Measurements from ENCODE around the gene BICD2.

- no peak for TF ChIP-seq EP300 (IDR thresholded peaks at IDR 0.05; ENCODE audit: borderline replicate concordance)
- TF ChIP-seq NFIC (IDR thresholded peaks at IDR 0.05): no peak
- no peak for TF ChIP-seq TEAD4 (IDR thresholded peaks at IDR 0.05)
- TF ChIP-seq MAX (IDR thresholded peaks at IDR 0.05): no peak
- no peak for TF ChIP-seq YY1 (IDR thresholded peaks at IDR 0.05; ENCODE audit: low read depth)
- no peak for TF ChIP-seq REST (IDR thresholded peaks at IDR 0.05; ENCODE audit: low read depth)
- no peak for TF ChIP-seq EGR1 (IDR thresholded peaks at IDR 0.05)
- TF ChIP-seq FOXM1 (IDR thresholded peaks at IDR 0.05; ENCODE audit: borderline replicate concordance, low read depth): no peak
- no peak for TF ChIP-seq CEBPB (IDR thresholded peaks at IDR 0.05)
- no peak for TF ChIP-seq TAF1 (IDR thresholded peaks at IDR 0.05; ENCODE audit: low read depth)
- TF ChIP-seq RAD21 (IDR thresholded peaks at IDR 0.05; ENCODE audit: low read depth): no peak
- TF ChIP-seq TCF12 (IDR thresholded peaks at IDR 0.05; ENCODE audit: low read depth): no peak
These were observed 2.7 kb upstream of the BICD2 start for GRCh38 chr9:92767066-92768054.
